ENCODE results near the gene CIZ1. TPM values are rescaled to one million over a fixed set of nuclear protein-coding genes. Genes with fewer than 3 reads are reported as not detected.

The CIZ1 gene
- total RNA-seq, 1 donor from 2014 or later, result 74.9 TPM

DNA sequence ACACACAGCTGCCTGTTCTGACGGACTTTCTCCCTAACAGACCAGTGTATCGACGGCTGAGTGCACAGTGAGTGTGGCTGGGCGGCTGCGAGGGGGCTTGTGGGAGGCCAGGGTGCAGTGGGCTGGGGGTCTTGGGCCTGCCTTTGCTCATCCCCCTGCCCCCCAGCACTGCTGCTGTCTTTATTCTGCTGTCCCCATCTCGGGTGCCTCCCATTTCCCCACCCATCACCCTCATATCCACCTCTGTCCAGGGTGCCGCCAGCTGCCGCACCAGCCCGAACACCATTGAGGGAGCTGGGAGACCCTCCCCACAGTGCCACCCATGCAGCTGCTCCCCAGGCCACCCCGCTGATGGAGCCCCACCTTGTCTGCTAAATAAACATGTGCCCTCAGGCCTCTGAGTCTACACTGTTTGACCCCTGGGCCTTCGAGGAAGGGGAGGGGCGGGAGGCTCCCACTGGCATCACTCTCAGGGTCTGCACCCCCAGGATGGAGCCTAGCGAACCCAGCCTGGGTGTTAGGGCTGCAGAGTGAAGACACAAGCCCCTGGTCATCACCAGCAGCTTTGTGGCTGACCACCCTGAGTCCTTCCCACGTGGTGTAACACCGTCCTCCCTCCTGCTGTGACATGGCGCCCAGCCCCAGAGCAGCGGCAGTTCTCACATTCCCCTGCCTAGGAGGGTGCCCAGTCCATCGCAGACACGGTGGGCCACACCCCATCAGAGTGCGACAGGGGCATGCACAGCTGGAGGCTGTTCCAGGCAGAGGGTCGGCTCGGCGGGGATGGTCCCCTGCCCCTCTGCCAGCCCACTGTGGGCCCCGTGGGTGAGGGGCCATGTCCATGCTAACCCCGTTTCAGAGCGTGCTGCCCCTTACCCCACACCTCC, 38.1 kb downstream of the CIZ1 start:
- Histone ChIP-seq H3K4me3 (no peak overlapping the region), H3K27me3 (ENCODE audit: low read depth) (no peaks in the 10 kb centered on the region), H3K27ac (replicated peaks) (no peak overlapping the region), H3K4me1 (peaks cover 26% of the 10 kb centered on the region), H3K9me3 (replicated peaks) (no peaks in the 10 kb centered on the region), H3K36me3 (no peaks in the 10 kb centered on the region)
- intact Hi-C loops (cut with micrococcal nuclease), result no loop called here
- no peak for DNase-seq
- TF ChIP-seq, protein P1, sequence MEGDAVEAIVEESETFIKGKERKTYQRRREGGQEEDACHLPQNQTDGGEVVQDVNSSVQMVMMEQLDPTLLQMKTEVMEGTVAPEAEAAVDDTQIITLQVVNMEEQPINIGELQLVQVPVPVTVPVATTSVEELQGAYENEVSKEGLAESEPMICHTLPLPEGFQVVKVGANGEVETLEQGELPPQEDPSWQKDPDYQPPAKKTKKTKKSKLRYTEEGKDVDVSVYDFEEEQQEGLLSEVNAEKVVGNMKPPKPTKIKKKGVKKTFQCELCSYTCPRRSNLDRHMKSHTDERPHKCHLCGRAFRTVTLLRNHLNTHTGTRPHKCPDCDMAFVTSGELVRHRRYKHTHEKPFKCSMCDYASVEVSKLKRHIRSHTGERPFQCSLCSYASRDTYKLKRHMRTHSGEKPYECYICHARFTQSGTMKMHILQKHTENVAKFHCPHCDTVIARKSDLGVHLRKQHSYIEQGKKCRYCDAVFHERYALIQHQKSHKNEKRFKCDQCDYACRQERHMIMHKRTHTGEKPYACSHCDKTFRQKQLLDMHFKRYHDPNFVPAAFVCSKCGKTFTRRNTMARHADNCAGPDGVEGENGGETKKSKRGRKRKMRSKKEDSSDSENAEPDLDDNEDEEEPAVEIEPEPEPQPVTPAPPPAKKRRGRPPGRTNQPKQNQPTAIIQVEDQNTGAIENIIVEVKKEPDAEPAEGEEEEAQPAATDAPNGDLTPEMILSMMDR (IDR thresholded peaks at IDR 0.05; ENCODE audit: borderline replicate concordance), result no peak

DNA sequence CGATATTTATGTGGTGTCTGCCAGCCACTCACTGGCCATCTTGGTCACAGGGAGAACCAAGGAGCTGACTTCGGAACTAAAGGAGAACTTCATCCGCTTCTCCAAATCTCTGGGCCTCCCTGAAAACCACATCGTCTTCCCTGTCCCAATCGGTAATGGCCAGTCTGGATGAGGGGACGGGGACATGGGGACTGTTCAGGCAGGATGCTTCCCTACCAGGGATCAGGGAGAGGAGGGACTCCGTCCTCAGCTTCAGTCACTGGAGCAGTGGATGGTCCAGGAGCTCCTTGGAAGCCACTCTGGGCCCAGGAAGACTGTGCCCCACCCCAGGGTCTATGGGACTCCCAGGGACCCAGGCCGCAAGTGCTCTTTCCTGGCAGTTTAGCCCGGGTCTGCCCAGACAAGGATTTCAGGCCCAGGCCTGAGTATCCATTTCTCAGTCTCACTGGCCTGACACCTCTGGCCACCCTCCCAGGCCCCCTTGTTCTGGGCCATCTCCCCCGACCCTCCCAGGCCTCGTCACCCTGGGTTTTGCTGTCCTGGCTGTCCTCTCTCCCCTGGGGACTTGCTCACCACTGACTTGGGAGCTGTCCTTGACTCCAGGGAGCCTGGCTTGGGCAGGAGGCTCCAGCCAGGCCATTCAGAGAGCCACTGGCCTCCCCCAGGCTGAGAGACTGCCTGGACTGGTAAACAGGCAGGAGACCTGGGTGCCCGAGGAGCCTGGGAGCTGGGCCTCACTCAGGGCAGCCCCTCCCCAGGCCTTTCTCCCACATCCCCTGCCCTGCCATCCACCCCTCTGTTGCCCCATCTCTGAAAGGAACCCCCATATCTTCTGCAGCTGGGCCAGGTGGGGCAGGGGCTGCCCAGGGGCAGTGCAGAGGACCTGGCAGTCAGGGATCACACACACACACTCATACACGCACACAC, 39.0 kb downstream of the CIZ1 start:
- Histone ChIP-seq H3K36me3 (no peaks in the 10 kb centered on the region), H3K27me3 (ENCODE audit: low read depth) (no peaks in the 10 kb centered on the region), H3K27ac (replicated peaks) (no peak overlapping the region), H3K4me3 (no peak overlapping the region), H3K9me3 (replicated peaks) (no peaks in the 10 kb centered on the region), H3K4me1 (peaks cover 27% of the 10 kb centered on the region)
- TF ChIP-seq, protein P1 (IDR thresholded peaks at IDR 0.05; ENCODE audit: borderline replicate concordance), result no peak
- intact Hi-C loops (cut with micrococcal nuclease), result no loop called here
- no peak for DNase-seq

DNA sequence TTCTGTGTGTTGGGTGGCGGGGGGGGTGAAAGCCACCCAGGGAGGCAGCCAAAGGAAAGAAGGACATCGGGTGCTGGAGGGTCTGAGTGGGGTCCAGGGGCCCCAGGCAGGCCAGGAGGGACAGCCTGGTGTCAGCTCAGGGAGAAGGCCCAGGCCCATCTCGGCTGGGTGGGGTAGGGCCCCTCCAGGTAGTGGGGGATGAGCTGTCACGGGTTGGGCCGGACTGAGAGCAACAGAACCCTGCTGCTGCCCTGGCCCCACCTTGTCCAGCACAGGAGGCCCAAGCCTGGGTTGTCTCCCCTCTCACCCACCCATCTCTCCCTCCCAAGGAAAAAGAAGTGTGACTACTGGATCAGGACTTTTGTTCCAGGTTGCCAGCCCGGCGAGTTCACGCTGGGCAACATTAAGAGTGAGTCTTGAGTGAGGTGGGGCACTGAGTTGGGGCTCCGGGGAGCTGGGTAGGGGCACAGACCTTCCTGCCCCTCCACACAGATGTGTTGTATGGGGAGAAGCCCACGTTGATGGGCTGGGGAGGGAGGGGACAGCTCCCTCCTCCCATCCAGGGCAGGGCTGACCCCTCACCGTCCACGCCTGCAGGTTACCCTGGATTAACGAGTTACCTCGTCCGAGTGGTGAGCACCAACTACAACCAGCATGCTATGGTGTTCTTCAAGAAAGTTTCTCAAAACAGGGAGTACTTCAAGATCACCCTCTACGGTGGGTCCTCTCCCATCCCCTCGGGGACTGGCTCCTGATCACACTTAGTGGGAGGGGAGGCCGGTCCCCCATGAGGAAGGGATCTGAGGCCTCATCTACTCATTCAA, 39.9 kb downstream of the CIZ1 start:
- intact Hi-C loops (cut with micrococcal nuclease), result no loop called here
- peaks cover 27% of the 10 kb centered on the region for H3K4me1 ChIP-seq
- no peaks in the 10 kb centered on the region for H3K9me3 ChIP-seq (replicated peaks)
- H3K36me3 ChIP-seq, result no peaks in the 10 kb centered on the region
- no peak overlapping the region for H3K4me3 ChIP-seq
- no peak for DNase-seq
- no peak overlapping the region for H3K27ac ChIP-seq (replicated peaks)
- no peaks in the 10 kb centered on the region for H3K27me3 ChIP-seq (ENCODE audit: low read depth)
- TF ChIP-seq, protein P1 (IDR thresholded peaks at IDR 0.05; ENCODE audit: borderline replicate concordance), result no peak

DNA sequence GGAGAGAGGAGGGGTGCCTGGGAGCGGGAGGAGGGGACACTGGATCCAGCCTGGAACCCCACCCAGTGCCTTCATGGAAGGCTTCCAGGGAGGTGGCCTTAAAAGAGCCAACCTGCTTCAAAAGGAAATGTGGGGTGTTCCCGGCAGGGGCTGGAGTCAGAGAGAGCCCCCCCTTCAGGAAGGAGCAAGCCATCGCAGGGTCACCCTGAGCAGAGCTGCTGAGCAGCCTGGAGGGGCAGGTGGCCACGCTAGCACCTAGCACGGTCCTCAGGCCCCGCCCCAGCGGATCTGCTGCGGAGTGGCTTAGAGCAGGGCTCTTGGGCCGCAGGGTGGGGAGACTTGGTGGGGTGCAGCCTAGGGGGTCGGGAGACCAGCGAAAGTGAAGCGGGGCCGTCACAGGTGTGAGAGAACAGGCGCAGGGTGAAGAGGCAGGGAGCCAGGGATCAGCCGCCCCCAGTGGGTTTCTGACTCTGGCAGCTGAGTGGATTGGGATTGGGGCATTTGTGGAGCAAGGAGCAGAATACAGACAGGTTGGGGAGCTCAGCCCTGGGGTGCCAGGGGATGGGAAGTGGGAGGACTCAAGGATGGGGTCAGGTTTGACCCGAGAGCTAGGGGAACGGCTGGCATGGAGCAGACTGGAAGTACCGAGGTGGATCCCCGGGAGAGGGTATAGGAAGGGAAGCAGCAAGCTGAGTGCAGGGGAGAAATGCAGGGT, 40.6 kb downstream of the CIZ1 start:
- Histone ChIP-seq H3K27me3 (ENCODE audit: low read depth) (no peaks in the 10 kb centered on the region), H3K9me3 (replicated peaks) (no peaks in the 10 kb centered on the region), H3K4me1 (peaks cover 27% of the 10 kb centered on the region), H3K36me3 (no peaks in the 10 kb centered on the region), H3K27ac (replicated peaks) (peak overlapping the region; percentile 16), H3K4me3 (peak overlapping the region; percentile 35)
- intact Hi-C loops (cut with micrococcal nuclease), result no loop called here
- no peak for DNase-seq
- TF ChIP-seq, protein P1 (IDR thresholded peaks at IDR 0.05; ENCODE audit: borderline replicate concordance), result peak; percentile 44
